OCI-LY3 (cell line): Measurements from ENCODE around the gene C1orf21.

ENCODE experiments used
- CTCF ChIP-seq: fragments of 200-600, 300-600 bp; sonication (generic); IDR thresholded peaks from 2 replicates; pipeline ENCODE4 v1.5.1; 2014; ENCODE audit warnings: antibody characterized with exemption, low read length, low read depth
- EZH2phosphoT487 ChIP-seq: fragments of 200-600 bp; shearing (Covaris generic); IDR thresholded peaks from 2 replicates; pipeline ENCODE4 v1.6.1; 2018; ENCODE audit warnings: antibody characterized with exemption, mixed run types, low read depth

- TF ChIP-seq CTCF (no peak), EZH2phosphoT487 (no peak)
Measured at GRCh38 chr1:184504040-184504954, 117.5 kb downstream of the C1orf21 start.
